ENCODE data around the gene MELK. TPM values are rescaled to one million over a fixed set of nuclear protein-coding genes. Genes with fewer than 3 reads are reported as not detected.

The MELK gene
- total and polyA plus RNA-seq, 10 donors = 0.64 to 9.3 (median 2.9) TPM

- Histone ChIP-seq H3K9me3 (no peaks in the 10 kb centered on the region), H3K27ac (no peak overlapping the region), H3K27me3 (replicated peaks in 1 of 7) (no peaks in the 10 kb centered on the region), H3K4me3 (no peak overlapping the region), H3K4me1 (no peaks in the 10 kb centered on the region), H3K36me3 (no peaks in the 10 kb centered on the region)
- intact Hi-C loops (cut with DNase I; ENCODE audit: low total_unique reads) = loop anchor here (10.0 kb wide), 1 partner anchor 87 kb away; no protein-coding TSS in a partner anchor
- 79 to 87% (median 84%) methylated on average over 8 of the region's 8 CpGs for WGBS, 5 donors
- no peak for TF ChIP-seq POLR2A (IDR thresholded peaks at IDR 0.05)
- DNase-seq = no peak
Observed at GRCh38 chr9:36721846-36722588, 149.3 kb downstream of the MELK start.

GRCh38 chr9:36725777-36726356, 153.2 kb downstream of the MELK start:
- Histone ChIP-seq H3K4me3 (no peak overlapping the region), H3K9me3 (no peaks in the 10 kb centered on the region), H3K27ac (no peak overlapping the region), H3K27me3 (replicated peaks in 1 of 7) (no peaks in the 10 kb centered on the region), H3K4me1 (peaks cover 0 to 4% (median 0%) of the 10 kb centered on the region in 6 donors), H3K36me3 (no peaks in the 10 kb centered on the region)
- no peak for DNase-seq
- WGBS, 5 donors = 65 to 90% (median 74%) methylated on average over 3 of the region's 3 CpGs
- intact Hi-C loops (cut with DNase I; ENCODE audit: low total_unique reads) = loop anchor here (10.0 kb wide), 1 partner anchor 91 kb away; no protein-coding TSS in a partner anchor
- TF ChIP-seq POLR2A (IDR thresholded peaks at IDR 0.05) (no peak), CTCF (IDR thresholded peaks at IDR 0.05 in 8 of 11, conservative IDR thresholded peaks at IDR 0.05 in 3 of 11) (no peak), POLR2AphosphoS5 (IDR thresholded peaks at IDR 0.05) (no peak)

Other genes with a start within 250 kb of the MELK start
- gene RNF38, start 172.6 kb upstream of the MELK start, total RNA-seq = 10 to 100 TPM; 43.7 to 67.1 (median 48.5) TPM
- 10 to 100 TPM in 1 of 3 donors, 1 to 10 TPM in 2; 9.5 to 12.3 (median 9.7) TPM for gene RNF38, start 172.6 kb upstream of the MELK start, polyA plus RNA-seq